Heart left ventricle (tissue), 16 donors: ENCODE measurements around the gene GEMIN4. TPM values are rescaled to one million over a fixed set of nuclear protein-coding genes. Genes with fewer than 3 reads are reported as not detected.

Experiments used
- ATAC-seq, 4 donors: fragments of 200-7000 bp; cut with Tn5 transposase; one replicate each; pipeline ENCODE4 v1.9.1; 2020 to 2022; ENCODE audit warnings: moderate library complexity in 4 of 4, mild to moderate bottlenecking in 3 of 4, moderate number of reproducible peaks in 1 of 4
- DNase-seq, 5 donors: peaks; one replicate each; pipeline ENCODE4 v3.0.0-alpha.2; 2020
- H3K27ac ChIP-seq, 12 donors: fragments of 200-600 bp; sonication (generic) in 4 of 12; one replicate each; pipeline versions ENCODE4 v1.5.0 to v1.8.0; 2016 to 2022; ENCODE audit warnings: mild to moderate bottlenecking in 2 of 12
- H3K27me3 ChIP-seq, 9 donors: fragments of 200-600 bp; sonication (generic) in 2 of 9; one replicate each; pipeline versions ENCODE4 v1.5.1 to v1.8.0; 2016 to 2022; ENCODE audit warnings: mild to moderate bottlenecking in 3 of 9
- H3K36me3 ChIP-seq, 9 donors: fragments of 200-600 bp; sonication (generic) in 2 of 9; one replicate each; pipeline versions ENCODE4 v1.5.0 to v1.8.0; 2018 to 2022; ENCODE audit warnings: mild to moderate bottlenecking in 2 of 9
- H3K4me1 ChIP-seq, 12 donors: fragments of 200-600 bp; sonication (generic) in 4 of 12; one replicate each; pipeline versions ENCODE4 v1.5.0 to v1.8.0; 2016 to 2022; ENCODE audit warnings: mild to moderate bottlenecking in 3 of 12
- H3K4me3 ChIP-seq, 12 donors: fragments of 200-600 bp; sonication (generic) in 4 of 12; one replicate each; pipeline versions ENCODE4 v1.5.0 to v1.8.0; 2017 to 2022; ENCODE audit warnings: mild to moderate bottlenecking in 9 of 12, moderate library complexity in 4 of 12
- H3K9me3 ChIP-seq, 12 donors: fragments of 200-600 bp; sonication (generic) in 4 of 12; one replicate each; pipeline versions ENCODE4 v1.5.0 to v1.8.0; 2016 to 2022; ENCODE audit warnings: mild to moderate bottlenecking in 1 of 12
- CTCF ChIP-seq, 12 donors: fragments of 200-600 bp; sonication (generic) in 4 of 12; IDR thresholded peaks; one replicate each; pipeline versions ENCODE4 v1.5.0 to v1.8.0; 2018 to 2022; ENCODE audit warnings: antibody characterized with exemption in 12 of 12, mild to moderate bottlenecking in 5 of 12
- POLR2A ChIP-seq, 2 donors: fragments of 450-650 bp; IDR thresholded peaks; one replicate each; pipeline ENCODE4 v1.6.1; 2017; ENCODE audit warnings: antibody characterized with exemption in 2 of 2, mild to moderate bottlenecking in 2 of 2, moderate library complexity in 2 of 2
- WGBS, 4 donors: extraction: QIAGEN DNeasy Blood & Tissue Kit in 2 of 4; methylation state at CpG; one replicate each; pipeline versions ENCODE4 v1.1.5 to v1.1.7; 2013 to 2018; 5-methylcytosine and 5-hydroxymethylcytosine counted together
- intact Hi-C, 10 donors: fragments of 100-400 bp; cut with DNase I; formaldehyde crosslinking; loops; one replicate each; pipeline versions ENCODE4 v1.11.1 to v1.14.2; 2022
- polyA plus RNA-seq, 2 donors: library from polyadenylated mRNA; stranded (reverse); fragments of 200-250 nt; gene quantifications; one replicate each; pipeline ENCODE4 v1.2.3, GENCODE V29; 2013
- total RNA-seq, 9 donors: library from RNA; depleted of rRNA in 2 of 9; stranded (reverse); fragments of >200 nt in 2 of 9; fragmentation: NEBNext Ultra II Directional in 3 of 9; extraction: Animal tissue kit (Norgen Biotek cat#: 25700) in 3 of 9; gene quantifications; one replicate each; pipeline versions ENCODE4 v1.1.0 to v1.2.4, GENCODE V29; 2016 to 2023
- donor health status: ischemic (EF 13 %, LVEDD 7.1; RV severe dilation, severe dysfunction).
- donor health status: healthy with polysubstance abuse.
- donor health status: DM: no; HTN: yes; CAD: no.
- donor health status: DM: no; HTN: no; CAD: no.
- donor health status: ischemic (EF 25% LVEDD 6.9; RV normal size, moderate dysfunction).
- donor health status: ischemic (EF 25% LVEDD 5.7; RV mildly dilated, moderate dysfunction).
- donor health status: healthy.
- donor health status: DM: yes; HTN: yes; CAD: no.
- donor health status: ischemic (EF 35%, LVEDD 5.7; RV mildly dilated, moderate dysfunction).
- donor health status: nonischemic (EF 11% LVEDD 7.7; RV severe dilation, severe dysfunction).
- donor health status: DM: yes; HTN: yes; CAD: no.
- donor health status: PGD.
- donor health status: ischemic (EF 29% LVEDD 5.4; RV normal size, mild dysfunction).
- donor health status: nonischemic (EF 23%, LVEDD 6.1; RV moderate dilation, normal function).

Gene GEMIN4
- total and polyA plus RNA-seq, 11 donors = 3.2 to 20.8 (median 9.8) TPM

DNA sequence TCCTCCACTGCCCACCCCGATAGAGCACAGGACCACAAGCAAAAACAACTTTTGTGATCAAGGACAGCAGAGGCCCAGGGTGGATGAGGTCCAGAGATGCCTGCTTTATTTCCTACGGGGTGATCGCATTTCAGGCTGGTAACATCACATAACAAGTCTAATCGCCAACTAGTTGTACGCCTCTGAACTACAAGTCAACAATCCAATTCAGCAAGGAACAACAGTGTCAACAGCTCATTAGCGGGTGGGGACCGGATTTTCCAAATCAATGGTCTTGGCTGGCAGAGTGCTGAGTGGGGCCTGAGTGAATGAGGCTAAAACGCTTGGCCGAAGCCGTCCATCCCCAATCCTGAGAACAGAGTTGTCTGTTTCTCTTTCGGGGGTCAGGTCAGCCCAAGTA lies 47.2 kb upstream of the GEMIN4 start:
- H3K36me3 ChIP-seq = peaks cover 0 to 16% (median 4%) of the 10 kb centered on the region in 9 donors
- intact Hi-C loops = loop anchor here in 7 of 10 donors (5.0 to 10.0 kb wide), 4 partner anchors 46 to 258 kb away; no protein-coding TSS in a partner anchor
- ATAC-seq (no peak), DNase-seq (peak in 1 of 5 donors; percentile 18)
- H3K27ac ChIP-seq = no peak overlapping the region
- H3K4me3 ChIP-seq = no peak overlapping the region
- TF ChIP-seq CTCF (IDR thresholded peaks at IDR 0.05) = no peak
- peaks cover 0 to 28% (median 10%) of the 10 kb centered on the region in 12 donors for H3K4me1 ChIP-seq
- no peaks in the 10 kb centered on the region for H3K9me3 ChIP-seq
- WGBS, 4 donors = 89 to 92% (median 91%) methylated on average over 10 to 11 of the region's 11 CpGs
- H3K27me3 ChIP-seq = no peaks in the 10 kb centered on the region

DNA sequence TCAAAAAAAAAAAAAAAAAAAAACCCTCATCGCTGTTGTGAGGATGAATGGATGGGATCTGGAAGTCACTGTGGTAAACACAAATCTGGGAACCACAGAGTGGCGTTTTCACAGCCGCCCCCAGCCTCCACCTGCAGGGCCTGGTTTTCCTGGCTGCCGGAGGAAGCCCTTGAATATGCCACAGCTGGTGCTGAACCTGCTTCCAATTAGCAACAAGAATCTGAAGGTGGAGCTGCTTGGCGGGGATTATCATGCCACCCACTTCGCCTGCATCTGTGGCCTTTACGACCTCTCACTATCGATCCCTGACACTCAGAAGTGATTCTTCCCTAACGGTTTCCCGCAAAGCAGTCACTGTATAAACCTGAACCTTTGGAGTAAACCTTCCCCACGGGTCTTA lies 46.2 kb upstream of the GEMIN4 start:
- no peak overlapping the region for H3K4me3 ChIP-seq
- peak overlapping the region in 1 of 12 donors; percentile 38 for H3K27ac ChIP-seq
- H3K4me1 ChIP-seq = peaks cover 0 to 30% (median 10%) of the 10 kb centered on the region in 12 donors
- H3K36me3 ChIP-seq = peaks cover 0 to 10% (median 4%) of the 10 kb centered on the region in 9 donors
- H3K27me3 ChIP-seq = no peaks in the 10 kb centered on the region
- ATAC-seq (no peak), DNase-seq (no peak)
- intact Hi-C loops = loop anchor here in 7 of 10 donors (5.0 to 10.0 kb wide), 4 partner anchors 47 to 259 kb away; no protein-coding TSS in a partner anchor
- H3K9me3 ChIP-seq = no peaks in the 10 kb centered on the region
- 86 to 94% (median 89%) methylated on average over 11 of the region's 11 CpGs for WGBS, 4 donors
- TF ChIP-seq CTCF (IDR thresholded peaks at IDR 0.05) (no peak), POLR2A (IDR thresholded peaks at IDR 0.05) (no peak)

DNA sequence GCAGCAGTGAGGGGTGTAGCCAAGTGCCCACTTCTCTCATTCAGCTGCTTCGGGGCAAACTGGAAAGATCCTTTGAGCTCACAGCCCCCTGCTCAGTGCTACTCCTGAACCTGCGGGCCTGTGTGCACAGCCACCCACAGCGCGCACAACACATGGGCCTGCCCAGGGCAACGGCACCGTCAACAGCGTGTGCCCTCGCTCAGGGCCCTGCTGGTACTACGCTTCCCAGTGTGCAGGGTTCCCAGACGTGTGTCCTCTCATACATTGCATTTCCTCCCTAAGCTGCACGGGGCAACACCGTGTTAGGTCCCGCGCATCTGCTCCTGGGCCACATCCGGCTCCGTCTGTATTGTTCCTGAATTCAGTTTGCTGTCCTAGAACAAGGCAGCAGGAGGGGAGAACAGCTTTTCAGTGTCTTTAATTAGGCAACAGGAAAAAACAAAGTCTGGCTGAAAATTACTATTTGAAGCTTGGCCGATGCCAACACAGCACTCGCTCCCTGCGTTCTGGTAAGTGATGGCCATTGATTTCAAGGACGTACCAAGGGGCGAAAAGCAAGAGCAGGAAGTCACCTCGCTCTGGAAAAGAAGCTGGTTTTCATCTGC lies 45.3 kb upstream of the GEMIN4 start:
- Histone ChIP-seq H3K27me3 (no peaks in the 10 kb centered on the region), H3K9me3 (no peaks in the 10 kb centered on the region), H3K36me3 (peaks cover 0 to 14% (median 4%) of the 10 kb centered on the region in 9 donors), H3K4me1 (peaks cover 0 to 30% (median 10%) of the 10 kb centered on the region in 12 donors), H3K4me3 (no peak overlapping the region), H3K27ac (peak overlapping the region in 4 of 12 donors; percentile 11 to 50 (median 36))
- TF ChIP-seq POLR2A (IDR thresholded peaks at IDR 0.05) (no peak), CTCF (IDR thresholded peaks at IDR 0.05) (no peak)
- DNase-seq (peak in 2 of 5 donors; percentile 23 to 34), ATAC-seq (peak in 1 of 4 donors; percentile 4)
- WGBS, 4 donors = 73 to 87% (median 80%) methylated on average over 15 to 22 of the region's 22 CpGs
- intact Hi-C loops = loop anchor here in 8 of 10 donors (2.0 to 10.0 kb wide), 5 partner anchors 47 to 260 kb away; no protein-coding TSS in a partner anchor

GRCh38 chr17:796609-797008 lies 44.5 kb upstream of the GEMIN4 start:
- Histone ChIP-seq H3K36me3 (peaks cover 0 to 21% (median 12%) of the 10 kb centered on the region in 9 donors), H3K27ac (peak overlapping the region in 2 of 12 donors; percentile 34 to 50), H3K27me3 (no peaks in the 10 kb centered on the region), H3K4me3 (no peak overlapping the region), H3K9me3 (no peaks in the 10 kb centered on the region), H3K4me1 (peaks cover 0 to 30% (median 10%) of the 10 kb centered on the region in 12 donors)
- TF ChIP-seq POLR2A (IDR thresholded peaks at IDR 0.05) (no peak), CTCF (IDR thresholded peaks at IDR 0.05) (no peak)
- 72 to 85% (median 76%) methylated on average over 14 to 15 of the region's 15 CpGs for WGBS, 4 donors
- intact Hi-C loops = loop anchor here in 8 of 10 donors (2.0 to 10.0 kb wide), 5 partner anchors 48 to 261 kb away; no protein-coding TSS in a partner anchor
- peak in 2 of 5 donors; percentile 26 to 27 for DNase-seq
- ATAC-seq = peak in 1 of 4 donors; percentile 16
